K562 (cell line): Measurements from ENCODE around the gene BCAS3. TPM values are rescaled to one million over a fixed set of nuclear protein-coding genes. Genes with fewer than 3 reads are reported as not detected.

Experiments
- ATAC-seq: fragments of 200-7000 bp; cut with Tn5 transposase; 3 replicates; pipeline ENCODE4 v1.9.1; 2020; ENCODE audit warnings: moderate library complexity
- BruUV-seq: library from RNA; stranded (reverse); fragments of 400-500 nt; replicated peaks from 2 replicates; lab custom pipeline; 2021; lab: Mats Ljungman, UMichigan
- CTCF ChIA-PET: fragments of 300-600 bp; formaldehyde crosslinking; extraction: SDS; loops from one replicate; lab custom pipeline; 2021; ENCODE audit warnings: low intra/inter-chr PET ratio; lab: Yijun Ruan, JAX
- POLR2A ChIA-PET: fragments of 300-600, 350-650 bp; sonication (Branson Sonifier 250); formaldehyde crosslinking; extraction: SDS; loops from one replicate; lab custom pipeline; 2021; ENCODE audit warnings: antibody characterized with exemption, inconsistent platforms; lab: Yijun Ruan, JAX
- DNase-seq, 4 experiments: peaks; one replicate each; pipeline versions ENCODE4 v3.0.0 to v3.0.0-alpha.2; 2011 to 2018; ENCODE audit warnings: low spot score in 3 of 4, mixed read lengths in 3 of 4; ENCODE audit errors: extremely low read depth in 1 of 4
- FAIRE-seq: peaks from 2 replicates; lab custom pipeline; 2011; peaks lifted over from hg19 to GRCh38; lab: Jason Lieb, UNC
- H2AFZ ChIP-seq: 2 replicates; pipeline ENCODE4 v1.6.0; 2011; ENCODE audit warnings: low read depth, low read length, control low read depth, inconsistent platforms
- H3K27ac ChIP-seq: fragments of 200-600 bp; 3 replicates; pipeline ENCODE4 v1.8.0; 2011; ENCODE audit warnings: low read depth, mild to moderate bottlenecking, control low read depth, inconsistent platforms, low read length, moderate library complexity, mixed read lengths; ENCODE audit errors: extremely low read depth
- H3K27me3 ChIP-seq, 2 experiments: fragments of 300-600 bp in 1 of 2; 2 replicates in 1 of 2; 3 replicates in 1 of 2; pipeline versions ENCODE4 v1.6.0 to v1.8.0; 2011; ENCODE audit warnings: inconsistent platforms in 2 of 2, low read length in 2 of 2, mild to moderate bottlenecking in 1 of 2, mixed read lengths in 1 of 2, moderate library complexity in 1 of 2; ENCODE audit not compliant: control insufficient read depth in 2 of 2, insufficient read depth in 2 of 2
- H3K36me3 ChIP-seq: fragments of 300-600 bp; 3 replicates; pipeline ENCODE4 v1.8.0; 2011; ENCODE audit warnings: mild to moderate bottlenecking, low read length, inconsistent platforms; ENCODE audit not compliant: control insufficient read depth, insufficient read depth
- H3K4me1 ChIP-seq, 2 experiments: fragments of 200-600 bp in 1 of 2; replicated peaks in 1 of 2; 2 replicates in 1 of 2; 3 replicates in 1 of 2; pipeline versions ENCODE4 v1.5.1 to v1.8.0; 2011; ENCODE audit warnings: inconsistent platforms in 2 of 2, low read length in 2 of 2, mild to moderate bottlenecking in 1 of 2, mixed read lengths in 1 of 2, moderate library complexity in 1 of 2; ENCODE audit not compliant: control insufficient read depth in 2 of 2, insufficient read depth in 2 of 2
- H3K4me2 ChIP-seq: 2 replicates; pipeline ENCODE4 v1.6.1; 2011; ENCODE audit warnings: low read length, control low read depth, inconsistent platforms, mixed read lengths; ENCODE audit not compliant: insufficient read depth
- H3K4me3 ChIP-seq: fragments of 200-600 bp; sonication (generic), shearing (Covaris generic); 2 replicates; pipeline ENCODE4 v1.5.1; 2016; ENCODE audit warnings: control low read depth, inconsistent platforms
- H3K79me2 ChIP-seq: fragments of 200-600 bp; 3 replicates; pipeline ENCODE4 v1.8.0; 2011; ENCODE audit warnings: low read length, inconsistent platforms; ENCODE audit not compliant: control insufficient read depth, insufficient read depth
- H3K9ac ChIP-seq, 2 experiments: 2 replicates each; pipeline versions ENCODE4 v1.6.0 to v1.6.1; 2011; ENCODE audit warnings: low read depth in 2 of 2, low read length in 2 of 2, control low read depth in 1 of 2, inconsistent platforms in 1 of 2, mild to moderate bottlenecking in 1 of 2, mixed read lengths in 1 of 2; ENCODE audit not compliant: insufficient read depth in 1 of 2
- H3K9me1 ChIP-seq: one replicate; pipeline ENCODE4 v1.6.0; 2011; ENCODE audit warnings: inconsistent platforms, mild to moderate bottlenecking, low read length, moderate library complexity; ENCODE audit not compliant: control insufficient read depth, insufficient read depth
- H3K9me3 ChIP-seq: replicated peaks from 2 replicates; pipeline ENCODE4 v1.5.1; 2011; ENCODE audit warnings: low read depth, low read length, inconsistent platforms; ENCODE audit not compliant: control insufficient read depth, insufficient read depth
- H4K20me1 ChIP-seq: replicated peaks from 2 replicates; pipeline ENCODE4 v1.6.1; 2011; ENCODE audit warnings: low read length, inconsistent platforms, mixed read lengths; ENCODE audit not compliant: control insufficient read depth, insufficient read depth
- EWSR1 ChIP-seq: fragments of 450-650 bp; IDR thresholded peaks from 2 replicates; pipeline ENCODE4 v1.6.1; 2018; ENCODE audit warnings: borderline replicate concordance, mild to moderate bottlenecking, low read depth, moderate library complexity; ENCODE audit not compliant: partially characterized antibody
- PHF20 ChIP-seq: fragments of 450-650 bp; IDR thresholded peaks from 2 replicates; pipeline ENCODE4 v1.6.1; 2018; ENCODE audit not compliant: partially characterized antibody
- ZBTB11 ChIP-seq, 3 experiments: fragments of 200-800 bp in 1 of 3; fragments of 250-450 bp in 1 of 3; fragments of 450-650 bp in 1 of 3; sonication (Bioruptor Pico) in 1 of 3; sonication (Bioruptor generic) in 1 of 3; formaldehyde crosslinking in 1 of 3; IDR thresholded peaks; 2 replicates each; pipeline versions ENCODE4 v1.6.1 to v1.8.0; 2016 to 2022; ENCODE audit warnings: mild to moderate bottlenecking in 2 of 3, missing genetic modification characterization in 2 of 3, missing compliant biosample characterization in 1 of 3, moderate library complexity in 1 of 3
- WGBS: fragments of 100-300 bp; shearing (Covaris generic); methylation state at CpG from one replicate; pipeline ENCODE4 v1.1.6; 2016; ENCODE audit warnings: low coverage, mixed read lengths; ENCODE audit not compliant: insufficient coverage; ENCODE audit errors: missing lambda C conversion rate; 5-methylcytosine and 5-hydroxymethylcytosine counted together
- in situ Hi-C: fragments of 300-500 bp; cut with MboI; formaldehyde crosslinking; loops from 4 replicates; pipeline ENCODE4 v1.15.0; 2018; ENCODE audit warnings: inconsistent platforms, mixed read lengths
- intact Hi-C: fragments of 100-400 bp; cut with micrococcal nuclease; formaldehyde crosslinking; loops from 2 replicates; pipeline ENCODE4 v1.14.2; 2022
- polyA plus RNA-seq, 8 experiments: library from polyadenylated mRNA; depleted of rRNA in 4 of 8; stranded (reverse) in 5 of 8; unstranded in 3 of 8; fragments of >200 nt; fragmentation: Nextera tagmentation in 2 of 8; fragmentation: Illumina TruSeq in 1 of 8; extraction: Ambion mirVana in 2 of 8; extraction: Trizol in 1 of 8; gene quantifications; 2 replicates each; pipeline versions ENCODE4 v1.2.1 to v1.2.3, GENCODE V29; 2011 to 2014; ENCODE audit warnings: inconsistent platforms in 1 of 8, missing spikeins in 1 of 8
- total RNA-seq, 7 experiments: library from RNA; depleted of rRNA in 6 of 7; stranded (reverse); fragments of >200 nt in 6 of 7; fragmentation: Illumina TruSeq in 2 of 7; extraction: Trizol in 2 of 7; gene quantifications; 2 replicates each; pipeline versions ENCODE4 v1.2.1 to v1.2.3, GENCODE V29; 2011 to 2021; ENCODE audit warnings: low replicate concordance in 1 of 7

The BCAS3 gene
- total and polyA plus RNA-seq, 9 of the 15 experiments (the other 6 are each of a cell fraction or from before 2014, with no cell fraction given): 1.9 to 5.5 (median 3.5) TPM

GRCh38 chr17:61405686-61406536 is 728.3 kb downstream of the BCAS3 start:
- H3K9me1 ChIP-seq: no peaks in the 10 kb centered on the region
- 10% methylated on average over 32 of the region's 37 CpGs for WGBS
- no peak overlapping the region for H2AFZ ChIP-seq
- in situ Hi-C loops: no loop called here
- no peak for ATAC-seq
- H4K20me1 ChIP-seq: no peaks in the 10 kb centered on the region
- H3K4me1 ChIP-seq: peaks cover 0 to 27% of the 10 kb centered on the region in 2 experiments; a peak in 2 of 5 replicates
- no peak overlapping the region for H3K4me3 ChIP-seq
- H3K4me2 ChIP-seq: no peak overlapping the region
- TF ChIP-seq ZBTB11 (CRISPR knock-in tag; IDR thresholded peaks at IDR 0.05) (peak in 1 of 3 experiments; percentile 80; a peak in 2 of 6 replicates), PHF20 (no peak), EWSR1 (peak; percentile 65)
- TF ChIP-seq, all 486 proteins: peak for 2
- H3K79me2 ChIP-seq: no peaks in the 10 kb centered on the region
- intact Hi-C loops: no loop called here
- no peak overlapping the region for H3K27ac ChIP-seq
- no peaks in the 10 kb centered on the region for H3K9me3 ChIP-seq
- no peaks in the 10 kb centered on the region for H3K36me3 ChIP-seq
- FAIRE-seq: no peak
- no peak overlapping the region for H3K9ac ChIP-seq
- CTCF ChIA-PET: interaction anchor here (0.6 kb wide), 1 partner anchor 1311 kb away, joined by 4 read pairs; no protein-coding TSS in a partner anchor
- POLR2A ChIA-PET: no interaction called here
- BruUV-seq: no TSS peak
- peaks cover 17 to 70% of the 10 kb centered on the region in 2 experiments; a peak in 3 of 5 replicates for H3K27me3 ChIP-seq
- no peak for DNase-seq
